GM13976 (cell line): ENCODE results near the gene DYRK3.
A peak's percentile ranks its signal among the peaks of the same experiment; 100 is the strongest.

Experiments used
- DNase-seq: peaks from one replicate; pipeline ENCODE4 v3.0.0; 2012; ENCODE audit warnings: low spot score
- CTCF ChIP-seq: IDR thresholded peaks from 2 replicates; pipeline ENCODE4 v1.5.1; 2012; ENCODE audit warnings: borderline replicate concordance, mild to moderate bottlenecking; ENCODE audit not compliant: insufficient read depth; ENCODE audit errors: extremely low read depth, missing control alignments, control extremely low read depth
- in situ Hi-C: fragments of 300-500 bp; cut with MboI; formaldehyde crosslinking; loops from one replicate; pipeline ENCODE4 v1.12.0; 2022; ENCODE audit warnings: low sequenced_read_pairs, mixed read lengths, inconsistent platforms; ENCODE audit not compliant: unreplicated experiment

The DYRK3 gene

GRCh38 chr1:206660136-206660535 lies 24.8 kb downstream of the DYRK3 start:
- no peak for TF ChIP-seq CTCF
- in situ Hi-C loops, result no loop called here
- no peak for DNase-seq

GRCh38 chr1:206661161-206661820 lies 26.0 kb downstream of the DYRK3 start:
- in situ Hi-C loops, result no loop called here
- DNase-seq, result no peak
- no peak for TF ChIP-seq CTCF

GRCh38 chr1:206662396-206663092 lies 27.2 kb downstream of the DYRK3 start:
- in situ Hi-C loops, result no loop called here
- DNase-seq, result no peak
- no peak for TF ChIP-seq CTCF

- DNase-seq, result no peak
- in situ Hi-C loops, result no loop called here
Measured at GRCh38 chr1:206663362-206663761, 28.0 kb downstream of the DYRK3 start.

GRCh38 chr1:206663832-206664652 lies 28.7 kb downstream of the DYRK3 start:
- in situ Hi-C loops, result no loop called here
- peak; percentile 80 for DNase-seq
- peak; percentile 83 for TF ChIP-seq CTCF

More at GRCh38 chr1:206663362-206663761, 28.0 kb downstream of the DYRK3 start:
- TF ChIP-seq CTCF, result no peak

GRCh38 chr1:206664740-206665139 lies 29.4 kb downstream of the DYRK3 start:
- TF ChIP-seq CTCF, result no peak
- no peak for DNase-seq
- in situ Hi-C loops, result no loop called here
